CD4-positive, alpha-beta T cell treated with Interleukin-12 subunit alpha and Interleukin-12 subunit beta, for 1 hour (primary cell): ENCODE measurements around the gene SPON1.
A peak's percentile ranks its signal among the peaks of the same experiment; 100 is the strongest.
"Not testable (repeated sequence)": the region's sequence is repeated elsewhere in the genome, so short reads cannot be mapped to it uniquely, and the experiment has no call there.

Source experiments
- DNase-seq: peaks from one replicate; pipeline ENCODE4 v3.0.0-alpha.2; 2020

The SPON1 gene

DNA sequence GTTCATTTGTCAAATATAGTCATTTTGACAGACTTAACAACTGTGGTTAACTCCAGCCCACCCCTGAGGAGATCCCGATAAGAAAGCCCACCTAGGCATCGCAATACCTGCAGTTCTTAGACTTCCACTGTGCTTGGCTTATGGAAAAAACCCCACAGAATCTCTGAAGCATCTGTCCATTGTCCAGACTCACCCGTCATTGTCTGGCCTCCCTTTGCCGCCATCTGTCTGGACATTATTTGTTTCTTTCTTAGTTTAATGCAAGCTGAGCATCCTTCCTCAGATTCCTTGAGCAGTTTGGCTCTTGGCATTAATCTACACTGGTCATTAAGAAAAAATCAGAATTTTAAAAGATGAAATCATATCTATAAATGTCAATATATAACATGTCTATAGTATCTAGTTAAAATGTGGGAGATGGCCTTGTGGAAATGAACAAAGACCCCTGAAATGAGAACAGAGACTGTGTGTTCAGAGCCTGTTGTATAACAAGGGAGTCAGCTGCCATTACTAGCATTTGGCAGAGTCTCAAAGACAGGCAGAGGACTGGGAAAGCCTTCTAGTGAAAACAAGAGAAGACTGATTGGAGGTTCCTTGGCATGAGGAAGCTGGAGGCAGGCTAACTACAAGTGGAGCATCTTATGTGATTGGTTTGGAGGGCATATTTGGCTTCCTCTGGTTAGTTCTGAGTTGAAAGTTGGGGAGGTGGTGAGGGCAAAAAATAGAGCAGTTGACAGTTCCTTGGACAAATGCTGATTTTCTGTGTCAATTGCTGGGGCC lies 80.4 kb downstream of the SPON1 start:
- DNase-seq, result no peak

DNA sequence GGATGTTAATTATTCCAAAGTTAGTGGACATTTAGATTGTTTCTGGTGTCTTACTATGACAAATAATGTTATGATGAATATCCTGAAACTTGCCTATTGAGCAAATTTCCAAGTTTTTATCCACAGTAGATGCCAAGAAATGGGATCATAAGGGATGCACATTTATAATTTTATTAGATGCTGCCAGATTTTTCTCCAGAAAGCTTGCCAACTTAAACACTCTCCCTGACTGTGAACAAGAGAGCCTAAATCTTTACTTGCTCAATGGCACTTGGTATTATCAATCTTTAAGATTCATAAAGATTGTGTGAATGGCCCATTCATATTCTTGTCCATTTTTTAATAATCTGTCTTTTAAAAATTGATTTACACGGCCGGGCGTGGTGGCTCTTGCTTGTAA lies 82.4 kb downstream of the SPON1 start:
- no peak for DNase-seq

DNA sequence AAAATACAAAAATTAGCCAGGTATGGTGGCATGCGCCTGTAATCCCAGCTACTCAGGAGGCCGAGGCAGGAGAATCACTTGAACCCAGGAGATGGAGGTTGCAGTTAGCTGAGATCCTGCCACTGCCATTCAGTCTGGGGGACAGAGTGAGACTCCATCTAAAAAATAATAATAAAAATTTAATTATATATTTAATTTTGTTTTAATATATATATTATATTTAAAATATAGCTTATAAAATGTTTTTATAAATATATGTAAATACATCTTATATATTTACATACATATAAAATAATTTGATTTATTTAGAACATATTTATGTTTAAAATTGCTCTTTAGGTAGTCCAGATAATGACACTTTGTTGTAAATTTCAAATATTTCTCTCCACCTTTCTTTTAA lies 82.9 kb downstream of the SPON1 start:
- DNase-seq, result no peak

GRCh38 chr11:14052198-14052597 lies 89.7 kb downstream of the SPON1 start:
- no peak for DNase-seq

DNA sequence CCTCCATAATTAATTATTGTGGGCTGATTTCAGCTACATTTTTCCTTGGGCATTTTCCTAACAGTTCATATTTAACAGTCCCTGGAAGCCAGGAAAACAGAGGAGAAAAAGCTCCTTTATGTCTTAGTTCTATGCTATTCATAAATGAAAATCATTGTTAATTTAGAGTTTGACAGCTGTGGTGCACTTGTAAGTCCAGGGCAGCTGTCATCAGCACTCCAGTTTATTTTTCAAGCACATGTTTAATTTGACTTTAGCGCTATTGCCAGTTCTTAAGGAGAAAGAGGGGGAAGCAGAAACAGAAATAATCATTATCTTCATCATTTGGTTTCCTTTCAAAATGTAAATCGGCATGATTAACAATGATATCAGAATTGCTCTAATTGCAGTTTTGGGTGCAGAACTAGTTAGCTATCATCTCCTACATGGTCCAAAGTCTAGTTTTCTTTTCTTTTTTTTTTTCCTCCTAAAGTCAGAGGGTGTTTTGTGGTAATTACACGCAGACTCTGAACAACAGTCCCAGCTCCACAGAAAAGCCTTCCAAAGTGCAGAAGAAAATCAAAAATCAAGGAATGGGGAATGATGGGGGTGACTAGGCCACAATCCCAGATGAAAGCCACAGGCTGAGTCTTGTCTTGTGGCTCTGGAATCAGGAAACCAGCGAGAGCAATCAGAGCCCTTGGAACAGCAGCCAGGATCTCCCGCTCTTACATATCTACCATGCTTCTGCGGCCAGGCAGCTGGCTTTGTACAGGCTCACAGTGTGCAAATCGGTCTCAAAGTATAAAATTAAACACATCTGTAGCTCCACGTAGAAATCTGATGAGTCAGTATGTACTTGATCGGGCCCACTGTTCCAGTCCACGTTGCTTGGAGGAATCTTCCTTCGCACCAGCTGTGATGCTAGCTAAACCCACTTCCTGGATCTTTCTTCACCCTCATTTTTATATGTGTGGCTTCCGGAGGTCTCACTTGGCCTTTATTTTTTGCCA lies 91.9 kb downstream of the SPON1 start:
- no peak for DNase-seq

DNA sequence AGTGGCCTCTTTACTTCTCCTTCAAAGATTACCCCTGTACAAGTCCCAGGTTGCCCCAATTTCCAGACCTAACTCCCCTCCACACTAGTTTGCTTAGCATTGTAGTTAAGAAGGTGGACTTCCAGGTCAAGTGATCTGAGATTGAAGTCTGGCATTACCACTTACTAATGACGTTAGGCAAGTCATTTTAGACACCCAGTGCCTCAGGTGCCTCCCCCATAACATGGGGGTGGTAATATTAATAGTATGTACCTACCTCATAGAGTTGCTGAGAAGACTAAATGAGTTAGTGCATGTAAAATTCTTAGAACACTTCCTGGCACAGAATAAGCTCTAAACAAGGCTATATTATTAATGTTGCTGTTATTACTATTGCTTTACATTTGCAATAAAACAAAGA lies 93.4 kb downstream of the SPON1 start:
- DNase-seq, result no peak

- no peak for DNase-seq
Observed at GRCh38 chr11:14058061-14058460, 95.5 kb downstream of the SPON1 start.

- DNase-seq, result no peak
Observed at GRCh38 chr11:14059491-14059890, 97.0 kb downstream of the SPON1 start.

DNA sequence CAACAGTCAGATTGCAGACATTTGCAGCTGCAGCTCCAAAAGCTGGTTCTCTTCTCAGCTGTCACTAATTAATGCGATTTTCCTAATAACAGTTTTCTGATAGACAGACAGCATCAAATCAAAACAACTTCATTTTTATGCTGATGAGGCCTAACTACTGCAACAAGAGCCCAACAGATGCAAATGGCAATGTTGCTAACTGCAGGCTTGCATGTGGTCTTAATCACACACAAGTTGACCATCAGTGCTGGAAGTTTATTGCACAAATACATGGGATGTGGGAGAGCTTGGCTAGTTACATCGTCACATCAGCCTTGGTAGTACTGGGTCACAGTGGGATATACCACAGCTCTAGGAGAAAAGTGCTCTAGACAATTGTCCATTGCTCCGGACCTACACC lies 99.2 kb downstream of the SPON1 start:
- no peak for DNase-seq

- no peak for DNase-seq
Observed at GRCh38 chr11:14065141-14065540, 102.6 kb downstream of the SPON1 start.

DNA sequence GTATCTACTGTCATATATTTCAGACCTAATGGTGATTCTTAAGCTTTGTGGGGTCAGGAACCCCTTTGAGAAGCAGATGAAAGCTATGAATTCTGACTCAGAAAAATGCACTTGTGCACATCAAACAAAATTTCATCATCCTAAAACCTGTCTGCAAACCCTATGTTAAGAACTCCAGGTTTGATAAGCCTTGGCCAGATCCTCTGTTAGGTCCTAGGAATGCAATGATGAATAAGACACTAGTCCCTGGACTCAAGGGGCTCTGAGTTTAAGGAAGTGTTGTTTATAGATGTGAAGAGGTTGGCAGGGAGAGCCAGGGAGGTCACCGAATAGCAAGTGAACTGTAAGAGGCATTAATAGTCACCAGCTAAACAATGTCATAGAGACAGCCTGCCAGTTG lies 103.2 kb downstream of the SPON1 start:
- no peak for DNase-seq

DNA sequence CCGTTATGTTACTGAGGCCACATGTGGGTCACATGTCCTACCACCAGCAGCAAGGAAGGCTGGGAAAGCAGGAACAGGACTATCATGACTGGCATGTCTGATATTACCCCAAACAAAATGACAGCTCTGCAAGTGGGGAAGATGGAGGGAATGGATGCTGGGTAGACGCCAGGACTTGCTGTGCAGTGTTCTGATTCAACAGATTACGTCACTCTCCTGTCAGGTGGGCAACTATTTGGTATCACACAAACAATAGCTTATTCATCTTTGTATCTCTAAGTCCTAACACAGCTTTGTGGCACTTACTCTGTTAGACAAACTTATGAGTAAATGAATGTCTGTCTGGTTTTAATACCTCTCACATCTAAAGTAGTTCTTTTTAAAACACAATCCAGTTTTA lies 105.2 kb downstream of the SPON1 start:
- DNase-seq, result no peak

- no peak for DNase-seq
Observed at GRCh38 chr11:14070896-14071295, 108.4 kb downstream of the SPON1 start.

- no peak for DNase-seq
Observed at GRCh38 chr11:14073849-14074476, 111.4 kb downstream of the SPON1 start.

DNA sequence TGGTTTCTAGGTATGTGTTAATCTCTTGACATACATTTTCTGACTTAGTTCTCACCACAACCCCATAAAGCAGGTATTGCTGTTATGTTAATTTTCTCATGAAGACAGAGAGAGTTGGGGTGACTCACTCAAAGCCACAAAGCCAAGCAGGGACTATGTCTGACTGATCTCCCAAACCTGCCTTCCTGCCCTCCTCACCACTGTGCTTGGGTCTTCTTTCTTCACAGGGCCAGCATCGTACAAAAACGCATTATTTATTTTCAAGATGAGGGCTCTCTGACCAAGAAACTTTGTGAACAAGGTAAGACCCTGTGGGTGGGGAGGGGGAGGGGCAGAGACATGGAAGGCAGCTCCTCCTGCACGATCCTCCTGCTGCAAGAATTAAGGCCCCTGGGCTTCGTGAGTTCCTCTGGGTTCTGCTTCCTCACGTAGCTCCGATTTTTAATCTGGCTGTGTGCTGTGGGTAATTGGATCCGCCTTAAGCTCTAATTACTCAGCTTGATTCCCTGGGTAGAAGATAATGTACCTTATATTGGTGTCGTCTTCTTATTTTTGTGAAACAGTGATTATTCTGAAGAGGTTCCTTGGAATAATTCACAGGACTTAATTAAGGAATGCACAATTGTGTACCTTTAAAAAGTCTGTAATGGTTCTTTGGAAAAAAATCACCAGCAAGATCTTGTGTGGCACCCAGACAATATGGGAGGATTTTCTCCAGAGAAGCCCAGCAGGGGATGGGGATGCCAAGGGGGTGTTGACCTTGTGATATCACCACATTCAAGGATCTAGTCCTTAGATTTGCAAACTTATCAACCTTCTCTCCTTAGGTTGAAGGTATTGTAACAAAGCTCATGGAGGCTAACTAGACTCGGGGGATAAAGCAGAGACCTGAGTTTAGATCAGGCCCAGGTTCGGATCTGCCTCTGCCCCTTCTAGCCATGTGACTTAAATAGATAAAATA lies 112.9 kb downstream of the SPON1 start:
- DNase-seq, result peak; percentile 64

- peak; percentile 15 for DNase-seq
Observed at GRCh38 chr11:14079011-14079410, 116.5 kb downstream of the SPON1 start.

GRCh38 chr11:14079797-14080196 lies 117.3 kb downstream of the SPON1 start:
- DNase-seq, result no peak

DNA sequence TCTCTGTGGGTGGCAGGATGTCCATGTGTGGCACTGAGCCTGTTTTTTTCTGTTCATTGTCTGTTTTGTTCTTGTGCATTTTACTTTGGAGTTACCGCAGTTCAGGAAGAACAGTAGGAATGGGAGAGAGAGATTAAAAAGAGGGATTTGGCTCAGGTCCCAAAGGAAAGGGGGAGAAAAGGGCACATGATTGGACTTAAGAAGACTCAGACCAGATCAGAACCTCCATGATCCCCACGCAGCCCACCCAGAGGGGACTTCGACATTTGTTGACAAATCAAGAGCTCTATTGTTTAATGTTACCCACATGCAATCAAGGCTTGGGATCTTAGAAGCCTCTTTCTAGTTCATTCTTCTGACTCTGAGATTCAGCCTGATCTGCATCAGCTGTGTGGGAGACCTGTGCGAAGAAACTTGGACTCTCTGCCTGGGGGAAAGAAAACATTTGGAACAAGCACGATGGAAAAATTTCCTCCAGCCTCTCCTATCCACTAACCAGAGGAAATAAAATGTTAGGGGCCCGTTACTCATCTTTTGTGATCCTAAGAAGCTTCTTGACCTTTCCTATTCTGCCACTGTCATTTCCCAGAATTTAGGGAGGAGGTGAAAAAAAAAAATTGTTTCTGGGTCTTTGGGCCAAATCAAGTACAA lies 119.2 kb downstream of the SPON1 start:
- DNase-seq, result no peak

DNA sequence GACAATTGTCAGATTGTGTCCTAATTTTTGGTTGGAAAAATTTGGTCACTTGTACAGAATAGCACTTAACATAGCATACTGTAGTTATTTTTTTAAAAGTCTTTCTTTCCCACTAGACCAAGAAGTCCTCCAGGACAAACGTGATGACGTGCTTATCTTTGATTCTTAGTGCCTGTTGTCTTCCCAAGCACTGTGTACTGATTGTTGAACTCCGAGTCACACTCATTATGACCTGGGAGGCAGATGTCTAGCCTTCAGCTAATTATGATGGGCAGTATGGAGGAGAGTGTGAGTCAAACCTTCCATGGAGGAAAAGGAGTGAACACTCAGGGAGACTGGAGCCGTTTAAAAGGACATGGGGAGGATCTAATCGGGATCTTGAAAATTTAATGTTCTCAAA lies 119.8 kb downstream of the SPON1 start:
- no peak for DNase-seq

- not testable (repeated sequence) for DNase-seq
Observed at GRCh38 chr11:14088861-14089260, 126.3 kb downstream of the SPON1 start.

GRCh38 chr11:14089690-14090462 lies 127.4 kb downstream of the SPON1 start:
- no peak for DNase-seq
